Mammary epithelial cell (primary cell): ENCODE measurements around the gene PTPRO.

Source experiments
- EZH2 ChIP-seq: IDR thresholded peaks from 2 replicates; pipeline ENCODE4 v1.6.1; 2012; ENCODE audit warnings: low read length, inconsistent platforms, borderline replicate concordance
- TF ChIP-seq, protein P1 (sequence below), 2 donors: IDR thresholded peaks in 1 of 2; conservative IDR thresholded peaks in 1 of 2; 2 replicates each; pipeline ENCODE4 v1.5.1; 2011 to 2012; ENCODE audit warnings: inconsistent platforms in 2 of 2, low read length in 2 of 2, mild to moderate bottlenecking in 2 of 2, control low read depth in 1 of 2, low read depth in 1 of 2; ENCODE audit not compliant: insufficient read depth in 1 of 2; ENCODE audit errors: extremely low read depth in 1 of 2

GRCh38 chr12:15520083-15520482 lies 197.8 kb downstream of the PTPRO start:
- TF ChIP-seq, protein P1, sequence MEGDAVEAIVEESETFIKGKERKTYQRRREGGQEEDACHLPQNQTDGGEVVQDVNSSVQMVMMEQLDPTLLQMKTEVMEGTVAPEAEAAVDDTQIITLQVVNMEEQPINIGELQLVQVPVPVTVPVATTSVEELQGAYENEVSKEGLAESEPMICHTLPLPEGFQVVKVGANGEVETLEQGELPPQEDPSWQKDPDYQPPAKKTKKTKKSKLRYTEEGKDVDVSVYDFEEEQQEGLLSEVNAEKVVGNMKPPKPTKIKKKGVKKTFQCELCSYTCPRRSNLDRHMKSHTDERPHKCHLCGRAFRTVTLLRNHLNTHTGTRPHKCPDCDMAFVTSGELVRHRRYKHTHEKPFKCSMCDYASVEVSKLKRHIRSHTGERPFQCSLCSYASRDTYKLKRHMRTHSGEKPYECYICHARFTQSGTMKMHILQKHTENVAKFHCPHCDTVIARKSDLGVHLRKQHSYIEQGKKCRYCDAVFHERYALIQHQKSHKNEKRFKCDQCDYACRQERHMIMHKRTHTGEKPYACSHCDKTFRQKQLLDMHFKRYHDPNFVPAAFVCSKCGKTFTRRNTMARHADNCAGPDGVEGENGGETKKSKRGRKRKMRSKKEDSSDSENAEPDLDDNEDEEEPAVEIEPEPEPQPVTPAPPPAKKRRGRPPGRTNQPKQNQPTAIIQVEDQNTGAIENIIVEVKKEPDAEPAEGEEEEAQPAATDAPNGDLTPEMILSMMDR (conservative IDR thresholded peaks at IDR 0.05 in 1 of 2, IDR thresholded peaks at IDR 0.05 in 1 of 2; ENCODE audit: extremely low read depth in 1 of 2, insufficient read depth in 1 of 2, low read depth in 1 of 2, low read length in 2 of 2), result no peak
- TF ChIP-seq EZH2, result no peak
